Sigmoid colon (tissue), 3 donors: ENCODE data around the gene MRPL34.

Source experiments
- POLR2A ChIP-seq, 2 donors: fragments of 450-650 bp; IDR thresholded peaks; one replicate each; pipeline ENCODE4 v1.6.1; 2016; ENCODE audit warnings: antibody characterized with exemption in 2 of 2, mild to moderate bottlenecking in 2 of 2, moderate library complexity in 2 of 2
- TF ChIP-seq, protein P1 (sequence below), 4 experiments: fragments of 450-650 bp in 3 of 4; fragments of 200-600 bp in 1 of 4; IDR thresholded peaks; one replicate each; pipeline ENCODE4 v1.5.1; 2016 to 2019; ENCODE audit warnings: antibody characterized with exemption in 4 of 4, mild to moderate bottlenecking in 3 of 4, moderate library complexity in 2 of 4

DNA sequence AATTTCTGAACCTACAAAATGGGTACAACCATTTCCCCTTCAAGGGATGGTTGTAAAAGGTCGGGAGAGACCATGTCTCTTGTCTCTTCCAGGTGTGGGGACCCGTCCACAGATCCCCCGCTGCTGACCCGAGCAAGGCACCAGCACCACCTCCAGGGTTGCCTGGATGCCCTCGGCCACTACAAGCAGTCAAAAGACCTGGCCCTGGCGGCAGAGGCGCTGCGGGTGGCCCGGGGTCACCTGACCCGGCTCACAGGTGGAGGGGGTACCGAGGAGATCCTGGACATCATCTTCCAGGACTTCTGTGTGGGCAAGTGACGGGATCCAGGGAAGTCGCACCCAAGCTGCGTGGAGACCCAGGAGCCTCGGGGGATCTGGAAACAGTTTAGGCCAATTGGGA lies 35.7 kb downstream of the MRPL34 start:
- no peak for TF ChIP-seq POLR2A (IDR thresholded peaks at IDR 0.05)
- TF ChIP-seq, protein P1, sequence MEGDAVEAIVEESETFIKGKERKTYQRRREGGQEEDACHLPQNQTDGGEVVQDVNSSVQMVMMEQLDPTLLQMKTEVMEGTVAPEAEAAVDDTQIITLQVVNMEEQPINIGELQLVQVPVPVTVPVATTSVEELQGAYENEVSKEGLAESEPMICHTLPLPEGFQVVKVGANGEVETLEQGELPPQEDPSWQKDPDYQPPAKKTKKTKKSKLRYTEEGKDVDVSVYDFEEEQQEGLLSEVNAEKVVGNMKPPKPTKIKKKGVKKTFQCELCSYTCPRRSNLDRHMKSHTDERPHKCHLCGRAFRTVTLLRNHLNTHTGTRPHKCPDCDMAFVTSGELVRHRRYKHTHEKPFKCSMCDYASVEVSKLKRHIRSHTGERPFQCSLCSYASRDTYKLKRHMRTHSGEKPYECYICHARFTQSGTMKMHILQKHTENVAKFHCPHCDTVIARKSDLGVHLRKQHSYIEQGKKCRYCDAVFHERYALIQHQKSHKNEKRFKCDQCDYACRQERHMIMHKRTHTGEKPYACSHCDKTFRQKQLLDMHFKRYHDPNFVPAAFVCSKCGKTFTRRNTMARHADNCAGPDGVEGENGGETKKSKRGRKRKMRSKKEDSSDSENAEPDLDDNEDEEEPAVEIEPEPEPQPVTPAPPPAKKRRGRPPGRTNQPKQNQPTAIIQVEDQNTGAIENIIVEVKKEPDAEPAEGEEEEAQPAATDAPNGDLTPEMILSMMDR (IDR thresholded peaks at IDR 0.05), result no peak
